A549 (cell line): ENCODE data around the gene ANO6. TPM values are rescaled to one million over a fixed set of nuclear protein-coding genes. Genes with fewer than 3 reads are reported as not detected.

Source experiments
- ATAC-seq, 2 experiments: fragments of 200-7000 bp in 1 of 2; fragments of >200 bp in 1 of 2; cut with Nextera tagmentation in 1 of 2; cut with Tn5 transposase in 1 of 2; 3 replicates each; pipeline versions ENCODE4 v1.8.0 to v1.9.1; 2018 to 2020; ENCODE audit warnings: mild to moderate bottlenecking in 1 of 2, moderate library complexity in 1 of 2
- CTCF ChIA-PET: fragments of 300-600 bp; sonication (Branson Sonifier 250); formaldehyde crosslinking; extraction: SDS; loops from one replicate; lab custom pipeline; 2021; ENCODE audit warnings: antibody characterized with exemption, inconsistent platforms; lab: Yijun Ruan, JAX
- POLR2A ChIA-PET: fragments of 350-600 bp; formaldehyde crosslinking; extraction: SDS; loops from one replicate; lab custom pipeline; 2021; ENCODE audit warnings: antibody characterized with exemption, inconsistent platforms; lab: Yijun Ruan, JAX
- DNase-seq, 2 experiments: peaks; one replicate each; pipeline versions ENCODE4 v3.0.0 to v3.0.0-alpha.2; 2011 to 2016; ENCODE audit warnings: low read depth in 1 of 2, low spot score in 1 of 2
- FAIRE-seq: peaks from 2 replicates; lab custom pipeline; 2011; peaks lifted over from hg19 to GRCh38; lab: Jason Lieb, UNC
- H3K27ac ChIP-seq, 2 experiments: fragments of >200 bp; sonication (Bioruptor Twin); formaldehyde crosslinking; 3 replicates each; pipeline ENCODE4 v1.5.1; 2016 to 2017
- H3K4me1 ChIP-seq: fragments of >200 bp; sonication (Bioruptor Twin); formaldehyde crosslinking; 3 replicates; pipeline ENCODE4 v1.6.1; 2016
- H3K4me2 ChIP-seq: fragments of >200 bp; sonication (Bioruptor Twin); formaldehyde crosslinking; 3 replicates; pipeline ENCODE4 v1.6.1; 2016
- H3K4me3 ChIP-seq: fragments of >200 bp; sonication (Bioruptor Twin); formaldehyde crosslinking; 3 replicates; pipeline ENCODE4 v1.5.1; 2016
- H3K9me3 ChIP-seq: fragments of >200 bp; sonication (Bioruptor Twin); formaldehyde crosslinking; 3 replicates; pipeline ENCODE4 v1.6.1; 2016
- ESRRA ChIP-seq: fragments of 150-350 bp; IDR thresholded peaks from 2 replicates; pipeline ENCODE4 v1.6.1; 2014; ENCODE audit warnings: mild to moderate bottlenecking, low read length, borderline replicate concordance
- FOSB ChIP-seq: fragments of 250-450 bp; sonication (Bioruptor Pico); IDR thresholded peaks from 2 replicates; pipeline ENCODE4 v1.5.0; 2020; ENCODE audit warnings: mild to moderate bottlenecking, moderate library complexity
- HOXA7 ChIP-seq: fragments of 250-450 bp; sonication (Bioruptor Pico); IDR thresholded peaks from 2 replicates; pipeline ENCODE4 v1.5.0; 2020; ENCODE audit warnings: mild to moderate bottlenecking, moderate library complexity
- HOXB13 ChIP-seq: fragments of 250-450 bp; sonication (Bioruptor Pico); IDR thresholded peaks from 2 replicates; pipeline ENCODE4 v1.5.0; 2020; ENCODE audit warnings: low read depth, mild to moderate bottlenecking, moderate library complexity
- KDM1A ChIP-seq: fragments of 200-600 bp; sonication (generic); IDR thresholded peaks from 2 replicates; pipeline ENCODE4 v1.6.1; 2016; ENCODE audit warnings: low read depth, mild to moderate bottlenecking
- MAZ ChIP-seq: fragments of 150-350 bp; IDR thresholded peaks from 2 replicates; pipeline ENCODE4 v1.6.1; 2014; ENCODE audit warnings: antibody characterized with exemption, low read depth, low read length, borderline replicate concordance
- MYC ChIP-seq: IDR thresholded peaks from 2 replicates; pipeline ENCODE4 v1.6.1; 2012; ENCODE audit warnings: mild to moderate bottlenecking, inconsistent platforms, low read length, improper control_type of control experiment, borderline replicate concordance
- NPAS2 ChIP-seq: fragments of 250-450 bp; sonication (Bioruptor Pico); IDR thresholded peaks from 2 replicates; pipeline ENCODE4 v1.8.0; 2022; ENCODE audit warnings: mild to moderate bottlenecking, moderate library complexity, borderline replicate concordance
- PHF8 ChIP-seq: fragments of 200-600 bp; sonication (generic); IDR thresholded peaks from 2 replicates; pipeline ENCODE4 v1.6.1; 2016; ENCODE audit warnings: low read depth, mild to moderate bottlenecking, antibody characterized with exemption, moderate library complexity, borderline replicate concordance
- POLR2AphosphoS2 ChIP-seq: conservative IDR thresholded peaks from 2 replicates; pipeline ENCODE4 v1.6.1; 2012; ENCODE audit warnings: low read length, improper control_type of control experiment, inconsistent platforms
- SREBF2 ChIP-seq: fragments of 450-650 bp; IDR thresholded peaks from 2 replicates; pipeline ENCODE4 v1.6.1; 2014; ENCODE audit warnings: mild to moderate bottlenecking, moderate library complexity
- TFCP2L1 ChIP-seq: fragments of 250-450 bp; sonication (Bioruptor Pico); IDR thresholded peaks from 2 replicates; pipeline ENCODE4 v1.5.0; 2021; ENCODE audit warnings: mild to moderate bottlenecking
- WGBS: methylation state at CpG from one replicate; pipeline ENCODE4 v1.1.6; 2017; ENCODE audit errors: missing lambda C conversion rate; 5-methylcytosine and 5-hydroxymethylcytosine counted together
- polyA plus RNA-seq, 4 experiments: library from polyadenylated mRNA; depleted of rRNA in 3 of 4; stranded (reverse); fragments of >200 nt; fragmentation: RNase III in 1 of 4; extraction: RNeasy Plus Mini Kit Qiagen cat#74134 plus additional on column Dnase treatment in 1 of 4; gene quantifications; 2 replicates in 3 of 4; 3 replicates in 1 of 4; pipeline ENCODE4 v1.2.3, GENCODE V29; 2011 to 2017
- TF ChIP-seq, protein P1 (sequence below): fragments of 250-450 bp; sonication (Bioruptor Pico); IDR thresholded peaks from 2 replicates; pipeline ENCODE4 v1.5.0; 2020; ENCODE audit warnings: low read depth, mild to moderate bottlenecking, moderate library complexity
- TF ChIP-seq, protein P2 (sequence below): fragments of 250-450 bp; sonication (Bioruptor Pico); IDR thresholded peaks from 2 replicates; pipeline ENCODE4 v1.5.0; 2021; ENCODE audit warnings: mild to moderate bottlenecking, moderate library complexity, borderline replicate concordance
- TF ChIP-seq, protein P3 (sequence below): IDR thresholded peaks from 2 replicates; pipeline ENCODE4 v1.6.1; 2012; ENCODE audit warnings: low read depth, borderline replicate concordance
- TF ChIP-seq, protein P4 (sequence below): fragments of 450-650 bp; IDR thresholded peaks from 2 replicates; pipeline ENCODE4 v1.6.1; 2014; ENCODE audit warnings: antibody characterized with exemption
- TF ChIP-seq, protein P5 (sequence below): fragments of >200 bp; sonication (Bioruptor Twin); formaldehyde crosslinking; IDR thresholded peaks from 3 replicates; pipeline ENCODE4 v1.6.1; 2016
- TF ChIP-seq, protein P6 (sequence below): IDR thresholded peaks from 2 replicates; pipeline ENCODE4 v1.6.1; 2012

The ANO6 gene
- polyA plus RNA-seq, 2 of the 4 experiments (the other 2 are of a cell fraction) = 41.7 to 80.0 TPM

DNA sequence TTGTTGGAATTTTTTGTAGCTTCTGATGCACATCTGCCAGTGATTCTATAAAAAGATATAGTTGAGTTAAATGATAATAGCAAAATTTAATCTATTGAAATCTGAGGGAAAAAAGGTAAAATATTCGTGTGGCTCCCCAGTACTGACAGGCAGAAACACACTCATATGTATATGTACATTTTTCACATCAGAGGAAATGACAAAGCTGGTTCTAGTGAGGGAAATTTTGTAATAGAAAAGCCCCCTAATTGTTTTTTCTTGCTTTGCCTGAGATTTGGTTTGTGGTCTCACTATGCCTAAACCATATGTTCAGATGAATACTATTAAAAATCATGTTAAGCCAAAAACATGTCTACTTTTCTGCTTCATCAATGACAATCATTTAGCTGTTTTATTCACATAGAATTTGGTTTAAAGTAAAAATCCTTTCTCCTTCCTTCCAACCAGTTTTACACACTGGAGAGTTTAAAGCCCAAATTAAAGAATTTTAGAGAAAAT lies 203.5 kb downstream of the ANO6 start:
- no peak overlapping the region for H3K4me2 ChIP-seq
- POLR2A ChIA-PET = no interaction called here
- WGBS = 83% methylated on average over 1 of the region's 1 CpG
- no peaks in the 10 kb centered on the region for H3K9me3 ChIP-seq
- no peak for ATAC-seq
- CTCF ChIA-PET = interaction anchor here (1.1 to 1.4 kb wide), 3 partner anchors 11 to 343 kb away, joined by 3 read pairs; no protein-coding TSS in a partner anchor
- H3K4me1 ChIP-seq = peaks cover 13% of the 10 kb centered on the region; the same call in 2 of the 3 replicates
- H3K4me3 ChIP-seq = no peak overlapping the region
- no peak for FAIRE-seq
- H3K27ac ChIP-seq = no peak overlapping the region
- DNase-seq = no peak
- TF ChIP-seq FOSB (CRISPR knock-in tag) (no peak), KDM1A (no peak)

DNA sequence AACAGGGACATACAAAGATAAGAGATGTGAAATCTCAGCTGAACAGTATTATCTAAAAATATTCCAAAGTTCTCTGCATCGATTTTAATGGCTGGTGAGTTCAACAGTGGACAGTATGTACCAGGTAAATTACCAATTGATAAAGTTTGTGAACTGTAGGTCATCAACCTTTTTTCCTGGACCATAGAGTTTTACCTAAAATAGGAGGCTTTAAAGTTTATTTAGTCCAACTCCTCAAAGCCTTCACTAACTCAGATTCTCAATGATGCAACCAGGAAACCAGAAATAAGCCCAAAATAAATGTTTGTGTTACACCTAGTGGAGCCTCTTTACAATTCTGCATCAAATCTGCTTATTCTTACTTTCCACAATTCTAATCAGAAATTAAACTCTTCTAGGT lies 205.8 kb downstream of the ANO6 start:
- ATAC-seq = no peak
- DNase-seq = no peak
- FAIRE-seq = no peak
- no peaks in the 10 kb centered on the region for H3K9me3 ChIP-seq
- H3K4me3 ChIP-seq = no peak overlapping the region
- no peaks in the 10 kb centered on the region for H3K4me1 ChIP-seq
- POLR2A ChIA-PET = no interaction called here
- TF ChIP-seq HOXB13 (CRISPR knock-in tag) = no peak
- CTCF ChIA-PET = interaction anchor here (1.0 kb wide), 1 partner anchor 24 kb away, joined by 5 read pairs; no protein-coding TSS in a partner anchor
- WGBS = 93% methylated on average over 1 of the region's 1 CpG
- H3K27ac ChIP-seq = no peak overlapping the region
- no peak overlapping the region for H3K4me2 ChIP-seq

DNA sequence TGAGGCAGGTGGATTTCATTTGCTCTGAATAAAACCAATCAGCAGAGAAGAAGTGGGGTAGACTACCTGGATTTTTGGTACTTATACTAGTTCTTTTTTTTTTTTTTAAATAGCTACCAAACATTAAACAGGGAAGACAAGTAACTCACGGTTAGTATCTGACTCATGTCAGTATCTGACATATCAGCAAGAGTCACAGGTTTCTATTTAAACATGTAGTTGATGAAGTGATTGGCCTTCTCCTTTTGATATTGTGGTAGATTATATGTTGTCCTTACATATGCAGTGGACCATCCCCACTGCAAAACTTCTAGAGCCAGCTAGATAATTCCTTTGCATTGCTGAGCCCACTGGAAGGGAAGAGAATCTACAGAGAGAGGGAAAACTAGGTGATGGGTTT lies 208.0 kb downstream of the ANO6 start:
- CTCF ChIA-PET = no interaction called here
- 84% methylated on average over 1 of the region's 1 CpG for WGBS
- ATAC-seq (no peak), FAIRE-seq (no peak)
- POLR2A ChIA-PET = no interaction called here
- H3K4me3 ChIP-seq = no peak overlapping the region
- TF ChIP-seq MAZ = no peak
- no peak for TF ChIP-seq MYC
- TF ChIP-seq, protein P1, sequence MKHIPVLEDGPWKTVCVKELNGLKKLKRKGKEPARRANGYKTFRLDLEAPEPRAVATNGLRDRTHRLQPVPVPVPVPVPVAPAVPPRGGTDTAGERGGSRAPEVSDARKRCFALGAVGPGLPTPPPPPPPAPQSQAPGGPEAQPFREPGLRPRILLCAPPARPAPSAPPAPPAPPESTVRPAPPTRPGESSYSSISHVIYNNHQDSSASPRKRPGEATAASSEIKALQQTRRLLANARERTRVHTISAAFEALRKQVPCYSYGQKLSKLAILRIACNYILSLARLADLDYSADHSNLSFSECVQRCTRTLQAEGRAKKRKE = no peak
- TF ChIP-seq TFCP2L1 (CRISPR knock-in tag) = no peak
- TF ChIP-seq SREBF2 = no peak
- no peak for TF ChIP-seq NPAS2 (CRISPR knock-in tag)
- TF ChIP-seq HOXA7 (CRISPR knock-in tag) = no peak
- TF ChIP-seq, protein P2, sequence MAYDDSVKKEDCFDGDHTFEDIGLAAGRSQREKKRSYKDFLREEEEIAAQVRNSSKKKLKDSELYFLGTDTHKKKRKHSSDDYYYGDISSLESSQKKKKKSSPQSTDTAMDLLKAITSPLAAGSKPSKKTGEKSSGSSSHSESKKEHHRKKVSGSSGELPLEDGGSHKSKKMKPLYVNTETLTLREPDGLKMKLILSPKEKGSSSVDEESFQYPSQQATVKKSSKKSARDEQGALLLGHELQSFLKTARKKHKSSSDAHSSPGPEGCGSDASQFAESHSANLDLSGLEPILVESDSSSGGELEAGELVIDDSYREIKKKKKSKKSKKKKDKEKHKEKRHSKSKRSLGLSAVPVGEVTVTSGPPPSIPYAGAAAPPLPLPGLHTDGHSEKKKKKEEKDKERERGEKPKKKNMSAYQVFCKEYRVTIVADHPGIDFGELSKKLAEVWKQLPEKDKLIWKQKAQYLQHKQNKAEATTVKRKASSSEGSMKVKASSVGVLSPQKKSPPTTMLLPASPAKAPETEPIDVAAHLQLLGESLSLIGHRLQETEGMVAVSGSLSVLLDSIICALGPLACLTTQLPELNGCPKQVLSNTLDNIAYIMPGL (CRISPR knock-in tag) = no peak
- TF ChIP-seq ESRRA = no peak
- TF ChIP-seq, protein P3, sequence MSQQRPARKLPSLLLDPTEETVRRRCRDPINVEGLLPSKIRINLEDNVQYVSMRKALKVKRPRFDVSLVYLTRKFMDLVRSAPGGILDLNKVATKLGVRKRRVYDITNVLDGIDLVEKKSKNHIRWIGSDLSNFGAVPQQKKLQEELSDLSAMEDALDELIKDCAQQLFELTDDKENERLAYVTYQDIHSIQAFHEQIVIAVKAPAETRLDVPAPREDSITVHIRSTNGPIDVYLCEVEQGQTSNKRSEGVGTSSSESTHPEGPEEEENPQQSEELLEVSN = no peak
- no peak for TF ChIP-seq PHF8
- TF ChIP-seq, protein P4, sequence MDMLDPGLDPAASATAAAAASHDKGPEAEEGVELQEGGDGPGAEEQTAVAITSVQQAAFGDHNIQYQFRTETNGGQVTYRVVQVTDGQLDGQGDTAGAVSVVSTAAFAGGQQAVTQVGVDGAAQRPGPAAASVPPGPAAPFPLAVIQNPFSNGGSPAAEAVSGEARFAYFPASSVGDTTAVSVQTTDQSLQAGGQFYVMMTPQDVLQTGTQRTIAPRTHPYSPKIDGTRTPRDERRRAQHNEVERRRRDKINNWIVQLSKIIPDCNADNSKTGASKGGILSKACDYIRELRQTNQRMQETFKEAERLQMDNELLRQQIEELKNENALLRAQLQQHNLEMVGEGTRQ = no peak
- no peak for TF ChIP-seq POLR2AphosphoS2
- TF ChIP-seq, protein P5, sequence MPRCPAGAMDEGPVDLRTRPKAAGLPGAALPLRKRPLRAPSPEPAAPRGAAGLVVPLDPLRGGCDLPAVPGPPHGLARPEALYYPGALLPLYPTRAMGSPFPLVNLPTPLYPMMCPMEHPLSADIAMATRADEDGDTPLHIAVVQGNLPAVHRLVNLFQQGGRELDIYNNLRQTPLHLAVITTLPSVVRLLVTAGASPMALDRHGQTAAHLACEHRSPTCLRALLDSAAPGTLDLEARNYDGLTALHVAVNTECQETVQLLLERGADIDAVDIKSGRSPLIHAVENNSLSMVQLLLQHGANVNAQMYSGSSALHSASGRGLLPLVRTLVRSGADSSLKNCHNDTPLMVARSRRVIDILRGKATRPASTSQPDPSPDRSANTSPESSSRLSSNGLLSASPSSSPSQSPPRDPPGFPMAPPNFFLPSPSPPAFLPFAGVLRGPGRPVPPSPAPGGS = no peak
- TF ChIP-seq KDM1A = no peak
- TF ChIP-seq, protein P6, sequence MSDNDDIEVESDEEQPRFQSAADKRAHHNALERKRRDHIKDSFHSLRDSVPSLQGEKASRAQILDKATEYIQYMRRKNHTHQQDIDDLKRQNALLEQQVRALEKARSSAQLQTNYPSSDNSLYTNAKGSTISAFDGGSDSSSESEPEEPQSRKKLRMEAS = no peak
- TF ChIP-seq, all 56 proteins: peak for 0
- Histone ChIP-seq H3K27ac (no peak overlapping the region), H3K4me2 (no peak overlapping the region), H3K4me1 (no peaks in the 10 kb centered on the region), H3K9me3 (no peaks in the 10 kb centered on the region)
- no peak for DNase-seq
